ENCODE results near the gene IFI27L1. TPM values are rescaled to one million over a fixed set of nuclear protein-coding genes. Genes with fewer than 3 reads are reported as not detected.

The IFI27L1 gene
- total RNA-seq, 1 donor, result 12.2 TPM

- no peak for TF ChIP-seq CTCF (IDR thresholded peaks at IDR 0.05; ENCODE audit: insufficient read depth, low read length)
- DNase-seq (ENCODE audit: low read depth), result no peak
- H3K4me3 ChIP-seq (ENCODE audit: low read depth, low read length), result no peak overlapping the region
Measured at GRCh38 chr14:94123868-94124267, 42.8 kb downstream of the IFI27L1 start.

- no peak overlapping the region for H3K4me3 ChIP-seq (ENCODE audit: low read depth, low read length)
- no peak for TF ChIP-seq CTCF (IDR thresholded peaks at IDR 0.05; ENCODE audit: insufficient read depth, low read length)
- DNase-seq (ENCODE audit: low read depth), result no peak
Measured at GRCh38 chr14:94124582-94125377, 43.7 kb downstream of the IFI27L1 start.

GRCh38 chr14:94125659-94126418, 44.7 kb downstream of the IFI27L1 start:
- H3K4me3 ChIP-seq (ENCODE audit: low read depth, low read length), result no peak overlapping the region
- no peak for DNase-seq (ENCODE audit: low read depth)
- no peak for TF ChIP-seq CTCF (IDR thresholded peaks at IDR 0.05; ENCODE audit: insufficient read depth, low read length)

GRCh38 chr14:94126419-94126677, 45.2 kb downstream of the IFI27L1 start:
- no peak for DNase-seq (ENCODE audit: low read depth)
- no peak overlapping the region for H3K4me3 ChIP-seq (ENCODE audit: low read depth, low read length)
- TF ChIP-seq CTCF (IDR thresholded peaks at IDR 0.05; ENCODE audit: insufficient read depth, low read length), result no peak

- TF ChIP-seq CTCF (IDR thresholded peaks at IDR 0.05; ENCODE audit: insufficient read depth, low read length), result no peak
- no peak overlapping the region for H3K4me3 ChIP-seq (ENCODE audit: low read depth, low read length)
- DNase-seq (ENCODE audit: low read depth), result no peak
Measured at GRCh38 chr14:94126800-94127199, 45.7 kb downstream of the IFI27L1 start.

GRCh38 chr14:94127330-94127729, 46.2 kb downstream of the IFI27L1 start:
- H3K4me3 ChIP-seq (ENCODE audit: low read depth, low read length), result no peak overlapping the region
- no peak for DNase-seq (ENCODE audit: low read depth)
- no peak for TF ChIP-seq CTCF (IDR thresholded peaks at IDR 0.05; ENCODE audit: insufficient read depth, low read length)
